K562 (cell line): ENCODE measurements around the gene HES3. TPM values are rescaled to one million over a fixed set of nuclear protein-coding genes. Genes with fewer than 3 reads are reported as not detected.

Experiments
- CBFA2T2 ChIP-seq: fragments of 450-650 bp; conservative IDR thresholded peaks from 2 replicates; pipeline ENCODE4 v1.6.1; 2017; ENCODE audit warnings: mild to moderate bottlenecking
- ESRRA ChIP-seq: fragments of 450-650 bp; IDR thresholded peaks from 2 replicates; pipeline ENCODE4 v1.6.1; 2014; ENCODE audit warnings: low read depth, mild to moderate bottlenecking, moderate library complexity, borderline replicate concordance
- HMGN3 ChIP-seq: IDR thresholded peaks from 2 replicates; pipeline ENCODE4 v1.6.1; 2011; ENCODE audit warnings: borderline replicate concordance, low read depth, mild to moderate bottlenecking, mixed read lengths, low read length; ENCODE audit not compliant: insufficient read length; ENCODE audit errors: extremely low read depth
- ZNF431 ChIP-seq: sonication (generic); formaldehyde crosslinking; IDR thresholded peaks from 2 replicates; pipeline ENCODE4 v1.8.0; 2022; ENCODE audit warnings: mild to moderate bottlenecking, missing genetic modification reagents
- ZSCAN32 ChIP-seq: fragments of 450-650 bp; formaldehyde crosslinking; IDR thresholded peaks from 2 replicates; pipeline ENCODE4 v1.4.0; 2020; ENCODE audit warnings: mild to moderate bottlenecking, moderate library complexity
- polyA plus RNA-seq, 8 experiments: library from polyadenylated mRNA; depleted of rRNA in 4 of 8; stranded (reverse) in 5 of 8; unstranded in 3 of 8; fragments of >200 nt; fragmentation: Nextera tagmentation in 2 of 8; fragmentation: Illumina TruSeq in 1 of 8; extraction: Ambion mirVana in 2 of 8; extraction: Trizol in 1 of 8; gene quantifications; 2 replicates each; pipeline versions ENCODE4 v1.2.1 to v1.2.3, GENCODE V29; 2011 to 2014; ENCODE audit warnings: inconsistent platforms in 1 of 8, missing spikeins in 1 of 8
- total RNA-seq, 7 experiments: library from RNA; depleted of rRNA in 6 of 7; stranded (reverse); fragments of >200 nt in 6 of 7; fragmentation: Illumina TruSeq in 2 of 7; extraction: Trizol in 2 of 7; gene quantifications; 2 replicates each; pipeline versions ENCODE4 v1.2.1 to v1.2.3, GENCODE V29; 2011 to 2021; ENCODE audit warnings: low replicate concordance in 1 of 7
- TF ChIP-seq, protein P1 (sequence below): fragments of 250-450 bp; sonication (Bioruptor Pico); IDR thresholded peaks from 2 replicates; pipeline ENCODE4 v1.5.0; 2022; ENCODE audit warnings: mild to moderate bottlenecking
- TF ChIP-seq, protein P2 (sequence below): fragments of 250-450 bp; sonication (Bioruptor Pico); IDR thresholded peaks from 2 replicates; pipeline ENCODE4 v1.5.1; 2021; ENCODE audit warnings: mild to moderate bottlenecking
- TF ChIP-seq, protein P3 (sequence below): fragments of 200-800 bp; sonication (Bioruptor generic); IDR thresholded peaks from 2 replicates; pipeline ENCODE4 v1.6.1; 2016; ENCODE audit warnings: missing genetic modification characterization, missing compliant biosample characterization

The HES3 gene
- total and polyA plus RNA-seq, 9 of the 15 experiments (the other 6 are each of a cell fraction or from before 2014, with no cell fraction given), result not detected

DNA sequence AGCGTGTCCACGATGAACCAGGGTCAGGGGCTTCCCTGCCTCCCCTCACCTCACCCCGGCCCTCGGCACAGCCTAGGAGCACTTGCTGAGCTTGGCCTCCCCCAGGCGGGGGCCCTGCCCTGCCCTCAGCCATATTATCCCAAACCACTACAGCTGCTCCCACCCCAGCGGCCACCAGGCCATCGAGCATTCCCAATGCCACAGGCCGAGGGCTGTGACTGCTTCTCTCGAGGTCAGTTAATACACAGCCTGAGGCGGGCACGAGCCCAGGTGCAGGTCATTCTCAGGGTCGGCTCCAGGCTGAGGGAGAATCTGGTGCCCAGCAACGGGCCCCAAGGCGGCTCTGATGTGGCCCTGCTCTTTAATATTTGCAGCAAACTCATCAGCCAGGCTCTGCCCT, 25.3 kb downstream of the HES3 start (continued):
- TF ChIP-seq, protein P1, sequence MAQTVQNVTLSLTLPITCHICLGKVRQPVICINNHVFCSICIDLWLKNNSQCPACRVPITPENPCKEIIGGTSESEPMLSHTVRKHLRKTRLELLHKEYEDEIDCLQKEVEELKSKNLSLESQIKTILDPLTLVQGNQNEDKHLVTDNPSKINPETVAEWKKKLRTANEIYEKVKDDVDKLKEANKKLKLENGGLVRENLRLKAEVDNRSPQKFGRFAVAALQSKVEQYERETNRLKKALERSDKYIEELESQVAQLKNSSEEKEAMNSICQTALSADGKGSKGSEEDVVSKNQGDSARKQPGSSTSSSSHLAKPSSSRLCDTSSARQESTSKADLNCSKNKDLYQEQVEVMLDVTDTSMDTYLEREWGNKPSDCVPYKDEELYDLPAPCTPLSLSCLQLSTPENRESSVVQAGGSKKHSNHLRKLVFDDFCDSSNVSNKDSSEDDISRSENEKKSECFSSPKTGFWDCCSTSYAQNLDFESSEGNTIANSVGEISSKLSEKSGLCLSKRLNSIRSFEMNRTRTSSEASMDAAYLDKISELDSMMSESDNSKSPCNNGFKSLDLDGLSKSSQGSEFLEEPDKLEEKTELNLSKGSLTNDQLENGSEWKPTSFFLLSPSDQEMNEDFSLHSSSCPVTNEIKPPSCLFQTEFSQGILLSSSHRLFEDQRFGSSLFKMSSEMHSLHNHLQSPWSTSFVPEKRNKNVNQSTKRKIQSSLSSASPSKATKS (CRISPR knock-in tag), result no peak
- TF ChIP-seq ZNF431 (CRISPR knock-in tag) (no peak), ESRRA (no peak), HMGN3 (no peak), CBFA2T2 (no peak), ZSCAN32 (no peak)
- TF ChIP-seq, protein P2, sequence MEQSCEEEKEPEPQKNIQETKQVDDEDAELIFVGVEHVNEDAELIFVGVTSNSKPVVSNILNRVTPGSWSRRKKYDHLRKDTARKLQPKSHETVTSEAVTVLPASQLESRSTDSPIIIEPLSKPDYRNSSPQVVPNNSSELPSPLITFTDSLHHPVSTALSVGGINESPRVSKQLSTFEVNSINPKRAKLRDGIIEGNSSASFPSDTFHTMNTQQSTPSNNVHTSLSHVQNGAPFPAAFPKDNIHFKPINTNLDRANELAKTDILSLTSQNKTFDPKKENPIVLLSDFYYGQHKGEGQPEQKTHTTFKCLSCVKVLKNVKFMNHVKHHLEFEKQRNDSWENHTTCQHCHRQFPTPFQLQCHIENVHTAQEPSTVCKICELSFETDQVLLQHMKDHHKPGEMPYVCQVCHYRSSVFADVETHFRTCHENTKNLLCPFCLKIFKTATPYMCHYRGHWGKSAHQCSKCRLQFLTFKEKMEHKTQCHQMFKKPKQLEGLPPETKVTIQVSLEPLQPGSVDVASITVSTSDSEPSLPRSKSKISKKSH (CRISPR knock-in tag), result no peak
- TF ChIP-seq, protein P3, sequence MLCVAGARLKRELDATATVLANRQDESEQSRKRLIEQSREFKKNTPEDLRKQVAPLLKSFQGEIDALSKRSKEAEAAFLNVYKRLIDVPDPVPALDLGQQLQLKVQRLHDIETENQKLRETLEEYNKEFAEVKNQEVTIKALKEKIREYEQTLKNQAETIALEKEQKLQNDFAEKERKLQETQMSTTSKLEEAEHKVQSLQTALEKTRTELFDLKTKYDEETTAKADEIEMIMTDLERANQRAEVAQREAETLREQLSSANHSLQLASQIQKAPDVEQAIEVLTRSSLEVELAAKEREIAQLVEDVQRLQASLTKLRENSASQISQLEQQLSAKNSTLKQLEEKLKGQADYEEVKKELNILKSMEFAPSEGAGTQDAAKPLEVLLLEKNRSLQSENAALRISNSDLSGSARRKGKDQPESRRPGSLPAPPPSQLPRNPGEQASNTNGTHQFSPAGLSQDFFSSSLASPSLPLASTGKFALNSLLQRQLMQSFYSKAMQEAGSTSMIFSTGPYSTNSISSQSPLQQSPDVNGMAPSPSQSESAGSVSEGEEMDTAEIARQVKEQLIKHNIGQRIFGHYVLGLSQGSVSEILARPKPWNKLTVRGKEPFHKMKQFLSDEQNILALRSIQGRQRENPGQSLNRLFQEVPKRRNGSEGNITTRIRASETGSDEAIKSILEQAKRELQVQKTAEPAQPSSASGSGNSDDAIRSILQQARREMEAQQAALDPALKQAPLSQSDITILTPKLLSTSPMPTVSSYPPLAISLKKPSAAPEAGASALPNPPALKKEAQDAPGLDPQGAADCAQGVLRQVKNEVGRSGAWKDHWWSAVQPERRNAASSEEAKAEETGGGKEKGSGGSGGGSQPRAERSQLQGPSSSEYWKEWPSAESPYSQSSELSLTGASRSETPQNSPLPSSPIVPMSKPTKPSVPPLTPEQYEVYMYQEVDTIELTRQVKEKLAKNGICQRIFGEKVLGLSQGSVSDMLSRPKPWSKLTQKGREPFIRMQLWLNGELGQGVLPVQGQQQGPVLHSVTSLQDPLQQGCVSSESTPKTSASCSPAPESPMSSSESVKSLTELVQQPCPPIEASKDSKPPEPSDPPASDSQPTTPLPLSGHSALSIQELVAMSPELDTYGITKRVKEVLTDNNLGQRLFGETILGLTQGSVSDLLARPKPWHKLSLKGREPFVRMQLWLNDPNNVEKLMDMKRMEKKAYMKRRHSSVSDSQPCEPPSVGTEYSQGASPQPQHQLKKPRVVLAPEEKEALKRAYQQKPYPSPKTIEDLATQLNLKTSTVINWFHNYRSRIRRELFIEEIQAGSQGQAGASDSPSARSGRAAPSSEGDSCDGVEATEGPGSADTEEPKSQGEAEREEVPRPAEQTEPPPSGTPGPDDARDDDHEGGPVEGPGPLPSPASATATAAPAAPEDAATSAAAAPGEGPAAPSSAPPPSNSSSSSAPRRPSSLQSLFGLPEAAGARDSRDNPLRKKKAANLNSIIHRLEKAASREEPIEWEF (CRISPR knock-in tag), result no peak
